Measurements from ENCODE around the gene PFKFB1.

Gene PFKFB1

DNA sequence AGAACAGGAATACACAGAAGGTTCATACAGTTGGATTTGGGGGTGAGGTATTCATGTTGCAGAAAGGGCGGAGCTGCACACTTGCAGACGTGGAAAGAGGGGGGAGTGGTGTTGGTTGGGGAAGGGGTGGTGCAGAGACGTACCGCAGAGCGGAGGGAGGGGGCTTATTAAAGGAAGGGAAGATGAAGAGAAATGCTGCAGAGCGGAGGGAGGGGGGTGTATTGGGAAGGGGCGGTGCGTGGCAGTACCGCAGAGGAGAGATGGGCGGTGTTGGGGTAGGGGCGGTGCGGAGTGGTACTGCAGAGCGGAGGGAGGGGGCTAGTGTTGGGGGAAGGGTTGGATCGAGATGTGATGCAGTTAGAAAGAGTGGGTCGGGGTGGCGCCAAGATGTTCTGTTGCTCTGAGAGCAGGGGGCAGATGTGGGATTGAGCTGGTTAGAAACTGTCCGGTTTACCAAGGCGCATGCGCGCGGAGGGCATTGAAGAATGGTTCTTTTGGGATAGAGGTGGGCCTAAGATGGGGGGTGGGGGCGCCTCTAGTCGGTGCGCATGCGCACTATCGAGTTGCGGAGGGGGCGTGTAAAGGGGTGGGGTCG lies 72.5 kb downstream of the PFKFB1 start:
- peak; percentile 85 to 94 for DNase-seq

- DNase-seq: peak; percentile 13 to 74
These were observed 73.2 kb downstream of the PFKFB1 start, which contains the start of gene TRO for GRCh38 chrX:54920610-54921426. TRO (plus strand) TSS chrX:54920824; CDS start chrX:54922247, 1,423 bp downstream.

- no peak for DNase-seq
These were observed 84.0 kb downstream of the PFKFB1 start for GRCh38 chrX:54909941-54910340.

GRCh38 chrX:54894159-54894558 lies 99.8 kb downstream of the PFKFB1 start:
- DNase-seq: no peak

- peak; percentile 4 to 64 for DNase-seq
These were observed 102.4 kb downstream of the PFKFB1 start for GRCh38 chrX:54891573-54891972.

DNA sequence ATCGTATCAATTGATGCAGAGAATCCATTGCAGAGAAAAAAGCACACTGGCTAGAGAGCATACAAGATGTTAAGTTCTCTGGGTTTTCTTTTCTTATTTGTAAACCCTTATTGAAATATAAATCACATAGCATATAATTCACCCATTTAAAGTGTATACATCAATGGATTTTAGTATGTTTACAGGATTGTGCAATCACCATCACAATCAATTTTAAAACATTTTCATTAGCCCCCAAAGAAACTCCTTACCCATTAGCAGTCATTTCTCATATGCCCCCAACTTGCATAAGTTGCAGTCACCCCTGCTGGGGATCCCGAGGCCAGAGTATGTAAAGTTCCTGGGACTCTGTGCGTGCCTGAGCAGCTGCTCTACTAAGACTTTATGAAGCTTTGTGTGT lies 108.2 kb downstream of the PFKFB1 start:
- no peak for DNase-seq
